Epithelial cell of prostate (primary cell): ENCODE results near the gene SPAG17.

ENCODE experiments used
- DNase-seq: peaks from one replicate; pipeline ENCODE4 v3.0.0-alpha.2; 2011; ENCODE audit warnings: low read depth, low spot score
- H3K27ac ChIP-seq: fragments of 450-650 bp; 2 replicates; pipeline ENCODE4 v1.5.1; 2017; ENCODE audit warnings: mild to moderate bottlenecking

Gene SPAG17

DNA sequence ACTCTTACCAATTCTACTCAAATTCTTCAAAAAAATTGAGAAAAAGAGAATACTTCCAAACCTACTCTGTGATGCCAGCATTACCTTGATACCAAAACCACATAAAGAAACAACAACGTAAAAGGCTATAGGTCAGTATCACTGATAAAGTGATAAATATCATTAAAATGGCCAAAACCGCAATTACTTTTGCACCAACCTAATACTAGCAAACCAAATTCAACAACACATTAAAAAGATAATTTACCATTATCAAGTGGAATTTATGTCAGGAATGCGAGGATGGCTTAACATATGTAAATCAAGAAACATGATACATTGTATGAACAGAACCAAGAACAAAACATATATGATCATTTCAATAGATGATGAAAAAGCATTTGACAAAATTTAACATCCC lies 7.0 kb downstream of the SPAG17 start:
- no peak for DNase-seq
- H3K27ac ChIP-seq: no peak overlapping the region

DNA sequence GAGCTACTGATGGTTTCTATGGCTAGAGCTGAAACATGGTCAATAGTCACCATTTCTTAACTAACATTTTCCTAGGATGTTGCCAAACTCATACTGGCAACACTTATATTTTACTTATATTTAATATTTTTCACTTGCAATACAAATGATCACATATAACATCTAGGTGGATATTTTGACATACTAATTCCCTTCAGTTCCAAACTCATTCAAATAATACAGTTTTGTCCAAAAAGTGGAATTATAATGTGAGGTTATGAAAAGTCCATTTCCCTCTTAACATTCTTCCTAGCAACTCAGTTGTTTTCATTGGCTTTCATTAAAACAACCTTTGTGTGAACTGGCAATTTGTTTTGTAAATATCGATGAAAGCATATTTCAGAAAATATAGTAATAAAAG lies 16.0 kb downstream of the SPAG17 start:
- no peak for DNase-seq
- H3K27ac ChIP-seq: no peak overlapping the region

DNA sequence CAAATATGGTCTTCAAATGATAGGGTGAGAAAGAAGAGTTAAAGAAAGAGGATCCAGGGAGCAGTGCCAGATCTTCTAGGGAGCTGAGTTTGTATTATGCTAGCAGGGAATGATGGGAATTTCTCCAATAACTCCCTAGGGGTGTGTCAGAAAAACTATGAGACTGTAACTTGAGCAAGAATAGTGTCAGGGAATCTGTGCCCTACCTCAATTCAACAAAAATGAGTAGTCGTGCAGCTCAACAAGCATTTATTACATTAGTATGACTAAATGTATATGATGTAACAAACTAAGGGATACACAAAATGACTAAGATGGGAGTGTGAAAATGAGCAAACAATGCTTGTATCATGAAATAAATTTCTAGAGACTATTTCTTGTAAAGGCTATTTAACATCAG lies 24.2 kb downstream of the SPAG17 start:
- peak overlapping the region; percentile 45 for H3K27ac ChIP-seq
- no peak for DNase-seq

DNA sequence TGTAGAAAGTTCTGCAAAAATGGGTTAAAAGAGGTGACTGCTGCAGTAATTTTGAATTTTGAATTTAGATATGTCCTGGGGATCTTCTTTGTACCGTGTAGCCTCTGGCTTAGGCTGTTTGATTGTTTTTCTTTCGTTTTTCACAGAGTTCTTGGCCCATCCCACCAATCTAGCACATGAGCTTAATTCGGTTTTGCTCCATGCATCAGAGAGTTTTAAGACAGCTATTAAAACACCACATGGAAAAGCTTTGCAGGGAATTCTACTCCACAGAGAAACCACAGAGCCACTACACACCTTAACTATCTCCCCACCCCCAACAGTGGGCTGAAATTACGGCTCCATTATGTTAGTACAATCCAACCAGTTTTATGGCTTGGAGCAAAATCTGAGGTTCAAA lies 25.5 kb downstream of the SPAG17 start:
- no peak overlapping the region for H3K27ac ChIP-seq
- DNase-seq: no peak

DNA sequence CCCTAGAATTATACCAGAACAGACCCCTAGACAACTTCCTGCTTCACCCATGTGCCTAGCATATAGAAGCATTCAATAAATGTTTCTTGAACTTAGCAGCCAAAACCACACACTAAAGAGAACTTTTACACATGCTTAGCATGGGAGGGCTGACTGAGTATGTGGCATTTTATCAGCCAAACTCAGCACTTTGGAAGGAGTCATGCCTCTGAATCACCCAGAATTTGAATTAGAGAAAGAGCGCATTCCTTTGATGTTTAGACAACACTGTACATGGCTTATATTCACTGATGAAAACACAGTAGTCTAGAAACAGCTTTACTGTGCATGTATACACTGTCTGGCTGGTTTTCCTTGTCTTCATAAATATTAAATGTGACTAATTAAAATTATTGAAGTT lies 26.1 kb downstream of the SPAG17 start:
- DNase-seq: no peak
- H3K27ac ChIP-seq: no peak overlapping the region

DNA sequence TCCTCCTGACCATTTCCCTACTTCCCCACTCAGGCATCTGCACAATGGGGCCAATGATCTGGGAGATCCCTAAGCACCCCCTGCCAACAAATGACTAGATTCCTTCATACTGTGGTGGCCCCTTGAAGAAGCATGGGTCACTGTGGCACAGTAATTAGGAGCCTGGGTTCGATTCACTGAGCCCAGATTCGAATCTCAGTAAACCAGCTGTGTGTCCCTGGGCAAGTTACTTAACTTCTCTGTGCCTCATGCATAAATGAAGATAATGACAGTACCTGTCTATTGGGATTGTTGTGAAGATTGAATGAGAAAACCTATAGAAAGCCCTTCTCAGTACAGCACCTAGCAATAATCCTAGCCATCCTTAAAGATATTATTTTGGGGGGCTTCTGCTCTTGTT lies 27.5 kb downstream of the SPAG17 start:
- no peak for DNase-seq
- no peak overlapping the region for H3K27ac ChIP-seq

DNA sequence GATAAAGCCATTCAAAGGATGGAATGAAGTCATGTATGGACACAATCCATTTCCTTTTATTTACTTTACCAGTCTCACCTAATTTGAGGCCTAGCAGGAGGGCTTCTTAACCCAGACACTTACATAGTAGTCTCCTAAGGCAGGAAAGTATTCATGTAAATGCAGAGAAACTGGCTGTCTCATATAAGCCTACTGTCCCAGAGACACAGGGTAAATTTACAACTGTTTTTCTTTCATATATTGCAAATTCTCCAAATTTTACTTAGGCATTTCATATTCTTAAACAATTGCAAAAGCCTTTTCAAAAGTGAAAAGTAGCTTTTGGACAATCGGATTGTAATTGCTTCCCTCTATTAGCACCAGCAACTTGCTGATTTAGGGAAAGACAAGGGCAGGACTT lies 29.9 kb downstream of the SPAG17 start:
- no peak for DNase-seq

DNA sequence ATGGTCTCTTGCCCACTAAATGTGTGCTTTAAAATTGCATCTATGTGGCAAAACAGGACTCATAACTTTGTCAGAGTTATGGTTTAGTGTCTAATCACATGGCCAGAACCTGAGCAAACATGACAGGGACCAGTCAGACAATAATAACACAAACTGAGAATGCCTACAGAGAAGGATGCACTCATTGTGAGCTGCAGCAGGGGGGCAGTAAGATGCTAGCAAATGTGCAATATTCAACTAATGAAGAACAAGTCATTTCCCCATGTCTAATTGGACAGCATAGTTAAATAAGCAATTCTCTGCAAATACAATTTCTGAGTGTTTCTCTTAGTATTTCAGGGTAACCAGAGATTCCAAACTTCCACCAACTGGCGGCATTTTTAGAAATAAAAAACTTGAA lies 30.8 kb downstream of the SPAG17 start:
- no peak overlapping the region for H3K27ac ChIP-seq
- no peak for DNase-seq

More for the DNA sequence above, 29.9 kb downstream of the SPAG17 start:
- no peak overlapping the region for H3K27ac ChIP-seq

DNA sequence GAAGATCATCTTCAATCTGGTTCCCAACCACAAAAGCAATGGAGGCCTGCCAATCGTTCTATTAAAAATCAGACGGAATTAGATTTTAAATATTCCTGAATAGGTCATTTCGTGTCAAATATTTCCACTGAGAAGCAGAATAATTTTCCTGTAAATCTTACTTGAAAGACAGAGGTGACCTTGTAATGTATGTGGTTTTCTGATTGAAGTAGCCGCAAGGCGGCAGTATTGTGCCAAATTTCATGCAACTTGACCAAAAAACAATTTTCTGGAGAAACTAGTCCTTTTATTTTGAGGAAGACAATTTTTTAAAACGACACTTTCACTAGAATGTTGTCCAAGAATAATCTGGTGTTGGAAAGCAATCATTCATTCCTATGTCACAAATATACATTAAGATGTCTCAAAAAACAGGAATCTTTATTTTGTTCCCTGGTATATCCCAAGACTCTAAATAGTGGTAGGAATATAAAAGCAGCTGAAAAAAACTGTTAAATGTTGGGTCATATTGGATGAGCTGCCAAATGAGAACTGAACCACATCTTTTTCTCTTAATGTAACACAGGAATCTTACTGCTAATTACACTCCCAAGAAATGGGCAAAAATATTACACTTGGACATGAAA lies 33.6 kb downstream of the SPAG17 start:
- H3K27ac ChIP-seq: no peak overlapping the region
- no peak for DNase-seq

DNA sequence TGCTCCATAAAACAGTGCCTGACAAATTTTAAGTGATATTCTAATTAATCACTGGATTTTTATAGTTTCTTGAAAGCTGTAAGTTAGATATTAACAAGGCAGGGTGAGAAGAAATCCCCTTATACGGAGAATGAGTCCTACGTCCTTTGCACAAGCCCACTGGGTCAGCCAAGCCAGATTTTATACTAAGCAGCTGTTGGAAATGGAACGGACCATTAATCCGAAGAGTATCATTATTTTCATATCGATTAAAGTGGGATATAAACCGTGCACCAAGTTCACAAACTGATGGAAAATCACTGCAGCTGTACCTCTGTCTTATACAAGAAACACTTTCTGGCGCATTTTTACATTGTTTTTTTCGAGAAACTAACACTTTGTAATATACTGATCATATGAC lies 35.2 kb downstream of the SPAG17 start:
- H3K27ac ChIP-seq: no peak overlapping the region
- DNase-seq: no peak

DNA sequence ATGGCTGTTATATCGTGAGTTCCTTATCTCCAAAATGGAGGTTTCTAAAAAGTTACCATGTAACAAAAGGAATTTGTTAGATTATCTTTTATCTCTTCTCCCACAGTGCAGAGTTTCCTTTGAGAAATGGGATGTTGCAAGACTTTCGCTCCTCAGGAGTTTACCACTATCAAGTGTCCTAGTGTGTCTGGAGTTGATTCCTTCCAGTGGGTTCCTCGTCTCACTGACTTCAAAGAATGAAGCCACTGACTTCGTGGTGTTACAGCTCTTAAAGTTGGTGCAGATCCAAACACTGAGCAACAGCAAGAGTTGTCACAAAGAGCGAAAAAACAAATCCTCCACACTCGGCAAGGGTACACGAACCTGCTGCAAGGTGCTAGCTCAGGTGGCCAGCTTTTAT lies 37.0 kb downstream of the SPAG17 start:
- peak overlapping the region; percentile 25 for H3K27ac ChIP-seq

DNA sequence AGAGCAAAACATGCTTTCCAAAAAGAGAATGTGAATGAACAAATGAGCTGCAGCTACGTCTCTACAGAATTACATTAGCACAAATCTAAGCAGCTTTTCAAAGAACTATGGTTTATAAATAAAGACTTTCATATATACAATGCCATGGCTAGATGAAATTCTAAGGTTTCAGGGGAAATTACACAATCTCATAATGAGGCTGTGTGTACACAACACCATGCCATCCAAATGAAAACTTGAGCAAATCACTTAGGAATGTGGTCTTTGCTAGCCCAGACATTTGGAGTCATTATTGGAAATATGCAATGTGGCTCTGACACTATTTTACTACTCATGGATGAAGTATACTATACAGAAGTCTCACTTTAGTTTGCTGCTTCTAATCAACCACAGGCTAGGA lies 37.5 kb downstream of the SPAG17 start:
- H3K27ac ChIP-seq: peak overlapping the region; percentile 25
- no peak for DNase-seq

More for the DNA sequence above, 37.0 kb downstream of the SPAG17 start:
- no peak for DNase-seq

DNA sequence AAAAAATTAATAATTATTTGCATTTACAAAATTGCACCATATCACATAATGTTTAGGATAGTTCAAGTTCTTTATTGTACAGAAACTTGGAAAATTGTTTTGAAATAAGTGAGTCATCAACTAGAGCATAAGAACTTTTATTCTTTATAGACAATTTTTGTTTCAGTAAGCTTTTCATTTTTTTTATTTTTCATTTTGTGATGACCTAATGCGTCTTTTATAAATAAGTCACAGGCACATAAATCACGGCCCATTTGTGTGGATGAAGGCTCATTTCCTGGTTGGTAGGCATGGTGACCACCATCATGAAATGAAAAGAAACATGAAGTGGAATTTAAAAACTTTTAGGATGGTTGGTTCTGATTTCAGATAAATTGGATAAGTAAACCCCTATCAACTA lies 39.3 kb downstream of the SPAG17 start:
- no peak overlapping the region for H3K27ac ChIP-seq
- no peak for DNase-seq

DNA sequence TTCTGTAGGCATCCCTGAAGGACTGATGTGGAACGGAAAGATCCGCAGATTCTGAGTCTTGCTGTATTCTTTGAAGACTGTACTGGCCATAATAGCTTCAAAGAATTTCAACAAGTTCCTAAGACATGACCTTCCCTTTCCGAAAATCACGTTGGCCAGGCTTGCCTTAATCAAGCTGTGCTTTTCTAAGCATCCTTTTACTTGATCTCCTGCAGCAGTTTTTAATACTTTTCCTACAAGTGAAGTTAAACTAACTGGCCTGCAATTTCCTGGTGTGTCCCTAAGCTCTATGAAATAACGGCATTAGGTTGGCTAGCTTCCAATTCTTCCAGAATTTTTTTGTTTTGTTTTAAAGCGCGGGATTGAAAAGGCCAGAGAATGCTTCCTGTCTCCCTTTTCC lies 40.3 kb downstream of the SPAG17 start:
- DNase-seq: no peak
- no peak overlapping the region for H3K27ac ChIP-seq

DNA sequence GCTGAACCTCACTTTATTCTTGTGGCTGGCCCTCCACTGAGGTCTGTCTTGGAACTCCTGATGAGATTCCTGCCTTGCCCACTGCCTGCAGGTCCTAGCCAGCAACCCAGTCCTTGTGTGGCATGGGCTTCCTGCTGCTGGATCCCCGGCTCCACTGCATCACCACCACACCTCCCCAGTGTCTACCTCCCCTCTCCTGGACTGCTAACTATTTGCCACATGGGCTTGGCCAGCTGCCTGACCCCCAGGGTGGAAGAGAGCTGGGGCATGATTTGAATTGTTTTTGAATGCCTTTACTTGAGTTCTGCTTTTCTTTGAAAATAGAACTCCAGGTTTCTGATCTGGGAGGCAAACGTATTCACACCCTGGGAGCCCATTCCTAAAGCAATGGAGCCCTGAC lies 41.2 kb downstream of the SPAG17 start:
- no peak overlapping the region for H3K27ac ChIP-seq
- DNase-seq: no peak

DNA sequence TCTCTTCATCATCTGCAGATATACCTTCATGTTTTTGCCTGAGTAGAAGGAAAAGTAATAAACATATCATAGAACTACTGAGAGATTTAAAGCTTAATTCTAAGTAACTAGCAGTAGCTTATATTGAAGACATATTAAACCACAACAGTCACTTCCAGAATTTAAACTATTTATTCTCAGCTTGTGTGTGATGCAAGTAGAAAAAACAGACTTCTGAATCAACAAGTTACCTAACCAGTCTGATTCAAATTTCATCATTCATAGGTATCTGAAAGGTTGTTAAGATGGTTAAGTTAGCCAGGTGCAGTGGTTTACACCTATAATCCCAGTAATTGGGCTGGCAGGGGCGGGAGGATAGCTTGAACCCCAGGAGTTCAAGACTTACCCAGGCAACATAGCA lies 41.9 kb downstream of the SPAG17 start:
- H3K27ac ChIP-seq: peak overlapping the region; percentile 35
- DNase-seq: no peak

DNA sequence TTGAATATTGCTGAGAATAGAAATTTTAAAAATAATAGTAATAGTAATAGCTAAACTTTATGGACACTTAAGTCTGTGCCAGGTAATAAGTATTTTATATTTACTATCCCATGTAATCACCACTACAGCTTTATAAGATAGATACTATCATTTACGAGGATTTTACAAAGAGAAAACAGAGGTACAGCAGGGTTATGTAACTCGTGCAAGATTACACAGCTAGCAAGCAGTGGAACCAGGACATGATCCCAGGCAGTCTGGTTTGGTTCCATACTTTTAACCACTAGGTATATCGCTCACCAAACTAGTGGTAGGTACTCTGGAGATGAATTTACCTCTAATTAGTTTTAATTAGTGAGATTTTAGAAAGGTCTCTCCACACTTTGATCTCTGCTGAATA lies 42.5 kb downstream of the SPAG17 start:
- H3K27ac ChIP-seq: peak overlapping the region; percentile 35
- DNase-seq: no peak

DNA sequence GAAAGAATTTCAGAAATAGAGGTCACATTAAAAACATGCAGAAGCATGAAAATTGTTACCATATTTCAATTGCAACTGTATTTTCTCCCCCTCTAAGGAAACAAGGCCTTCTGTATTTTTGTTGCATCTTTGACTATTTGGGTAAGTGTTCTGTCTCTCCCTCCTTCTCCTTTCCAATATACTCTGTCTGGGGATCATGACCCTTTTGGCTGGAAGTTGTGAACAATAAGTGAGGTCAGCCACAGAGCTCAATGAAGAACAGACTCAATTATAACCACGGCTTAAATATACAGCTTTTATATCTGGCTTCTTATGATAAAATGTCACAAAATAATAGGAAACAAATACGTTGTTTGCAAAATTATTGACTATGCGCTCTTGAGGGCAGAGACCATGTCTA lies 47.1 kb downstream of the SPAG17 start:
- no peak for DNase-seq
- H3K27ac ChIP-seq: no peak overlapping the region

DNA sequence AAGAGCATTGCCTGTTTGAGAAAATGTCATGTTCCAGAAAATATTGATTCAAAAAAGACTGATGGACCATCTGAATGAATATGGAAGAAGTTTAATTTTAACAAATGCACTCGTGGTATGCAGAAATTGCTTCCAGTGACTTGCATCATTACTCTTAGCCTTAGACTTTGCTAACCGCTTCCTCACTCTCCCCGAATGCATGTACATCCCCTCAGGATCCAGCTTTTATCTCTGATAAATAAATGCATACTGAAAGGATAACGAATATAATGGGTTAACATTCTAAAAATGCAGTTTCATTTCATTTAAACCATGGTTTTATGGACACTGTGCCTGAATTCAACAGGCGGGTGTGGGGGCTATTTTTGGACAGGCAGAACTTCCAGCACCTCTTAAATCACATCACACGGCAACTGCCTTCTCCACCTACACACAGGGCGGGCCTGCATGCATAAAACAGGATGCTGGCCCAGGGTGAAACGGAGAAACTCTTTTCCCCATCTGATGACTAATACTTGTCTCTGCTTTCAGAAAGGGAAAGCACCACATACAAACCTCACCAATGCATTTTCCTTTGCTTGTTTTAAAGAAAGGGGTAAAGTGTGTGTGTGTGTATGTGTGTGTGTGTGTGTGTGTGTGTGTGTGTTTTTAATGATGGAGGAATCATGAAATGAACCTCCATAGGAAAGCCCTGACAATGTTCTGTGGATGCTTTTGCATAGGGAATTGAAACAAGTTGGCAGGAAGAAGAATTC lies 48.7 kb downstream of the SPAG17 start:
- DNase-seq: no peak
- no peak overlapping the region for H3K27ac ChIP-seq

DNA sequence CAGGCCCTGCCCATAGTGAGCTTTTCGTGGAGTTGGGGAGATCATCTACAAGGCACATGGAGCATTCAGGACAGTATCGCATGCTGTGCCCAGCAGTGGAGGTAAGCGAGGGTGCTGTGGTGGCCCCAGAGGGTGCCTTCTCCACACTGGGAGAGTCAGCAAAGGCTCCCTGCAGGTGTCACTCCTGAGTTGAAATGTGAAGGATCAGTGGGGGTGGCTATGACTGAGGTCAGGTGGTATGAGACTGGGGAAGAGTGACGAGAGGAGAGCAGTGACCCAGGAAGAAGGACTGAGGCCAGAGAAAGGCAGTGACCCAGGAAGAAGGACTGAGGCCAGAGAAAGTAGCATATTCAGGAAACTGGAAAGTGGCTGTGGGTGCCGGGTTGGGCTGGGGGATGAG lies 53.0 kb downstream of the SPAG17 start:
- no peak overlapping the region for H3K27ac ChIP-seq
- no peak for DNase-seq

DNA sequence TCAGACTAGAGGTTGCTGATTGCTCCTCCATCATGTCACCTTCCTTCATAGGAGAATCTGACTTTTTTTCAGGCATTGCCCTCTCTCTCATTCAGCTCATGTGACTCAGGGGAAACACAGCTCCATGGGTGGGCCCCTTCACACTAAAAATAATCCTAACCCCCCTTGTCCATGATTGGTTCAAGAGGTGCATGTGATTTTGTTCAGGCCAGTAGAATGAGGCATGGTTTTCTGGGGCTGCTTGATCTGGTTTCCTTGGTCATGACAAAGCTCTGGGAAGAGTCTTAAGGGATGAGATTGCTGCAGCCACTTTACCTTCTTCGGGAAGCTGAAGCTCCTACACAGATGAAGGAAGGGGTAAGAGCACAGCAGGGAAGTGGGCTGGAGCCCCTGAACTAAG lies 56.3 kb downstream of the SPAG17 start:
- no peak for DNase-seq
- no peak overlapping the region for H3K27ac ChIP-seq

DNA sequence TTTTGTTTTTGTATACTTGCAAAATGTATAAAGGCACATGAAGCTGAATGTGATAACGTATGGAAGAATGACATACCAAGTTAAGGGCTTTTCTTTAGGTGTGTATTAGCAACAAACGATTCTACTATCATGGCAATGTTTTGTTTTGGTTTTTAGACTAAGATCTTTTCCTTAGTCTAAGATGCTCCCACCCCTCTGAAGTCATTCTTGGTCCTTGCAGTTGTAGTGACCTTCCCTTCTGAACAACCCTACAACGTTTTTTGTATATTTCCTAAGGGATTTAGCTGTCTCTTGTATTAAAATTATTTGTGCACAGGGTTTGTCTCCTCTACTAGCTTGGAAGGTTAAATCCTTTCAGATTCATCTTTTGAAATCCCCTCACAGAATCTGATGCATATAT lies 61.0 kb downstream of the SPAG17 start:
- no peak for DNase-seq
- H3K27ac ChIP-seq: no peak overlapping the region
